GM12878 (cell line): Measurements from ENCODE around the gene DDRGK1. TPM values are rescaled to one million over a fixed set of nuclear protein-coding genes. Genes with fewer than 3 reads are reported as not detected.

Experiments used
- ATAC-seq: fragments of 200-7000 bp; cut with Tn5 transposase; 3 replicates; pipeline ENCODE4 v1.9.1; 2020; ENCODE audit warnings: mild to moderate bottlenecking, moderate library complexity
- BruUV-seq: library from RNA; stranded (reverse); fragments of 400-500 nt; replicated peaks from 2 replicates; lab custom pipeline; 2021; lab: Mats Ljungman, UMichigan
- CTCF ChIA-PET: fragments of 300-600 bp; sonication (Branson Sonifier 250); formaldehyde crosslinking; extraction: SDS; loops from one replicate; lab custom pipeline; 2021; ENCODE audit warnings: inconsistent platforms; lab: Yijun Ruan, JAX
- POLR2A ChIA-PET: fragments of 350-600 bp; formaldehyde crosslinking; extraction: SDS; loops from one replicate; lab custom pipeline; 2021; ENCODE audit warnings: inconsistent platforms; lab: Charles Lee
- RAD21 ChIA-PET: fragments of 300-600 bp; sonication (Branson Sonifier 250); formaldehyde crosslinking; loops from one replicate; lab custom pipeline; 2023; ENCODE audit warnings: antibody characterized with exemption; ENCODE audit not compliant: unreplicated experiment; lab: Charles Lee
- SMC1A ChIA-PET: fragments of 300-600 bp; sonication (Branson Sonifier 250); formaldehyde crosslinking; loops from one replicate; lab custom pipeline; 2023; ENCODE audit not compliant: unreplicated experiment, uncharacterized antibody; lab: Charles Lee
- DNase-seq: peaks from one replicate; pipeline ENCODE4 v3.0.0-alpha.2; 2011; ENCODE audit warnings: low read depth, low spot score
- FAIRE-seq: peaks from 3 replicates; lab custom pipeline; 2011; peaks lifted over from hg19 to GRCh38; lab: Jason Lieb, UNC
- H2AFZ ChIP-seq: 2 replicates; pipeline ENCODE4 v1.6.0; 2011; ENCODE audit warnings: low read depth, low read length, control low read depth; ENCODE audit not compliant: control insufficient read depth
- H3K27ac ChIP-seq: 2 replicates; pipeline ENCODE4 v1.5.1; 2011; ENCODE audit warnings: control low read depth; ENCODE audit not compliant: control insufficient read depth, insufficient read depth
- H3K27me3 ChIP-seq, 2 experiments: replicated peaks in 1 of 2; 2 replicates each; pipeline versions ENCODE4 v1.6.0 to v1.6.1; 2011; ENCODE audit warnings: low read length in 1 of 2; ENCODE audit not compliant: control insufficient read depth in 2 of 2, insufficient read depth in 2 of 2
- H3K36me3 ChIP-seq, 2 experiments: 2 replicates each; pipeline ENCODE4 v1.5.1; 2011; ENCODE audit warnings: low read length in 1 of 2; ENCODE audit not compliant: control insufficient read depth in 2 of 2, insufficient read depth in 2 of 2
- H3K4me1 ChIP-seq: 2 replicates; pipeline ENCODE4 v1.6.1; 2011; ENCODE audit warnings: mild to moderate bottlenecking, low read length, moderate library complexity, mixed read lengths; ENCODE audit not compliant: control insufficient read depth, insufficient read depth
- H3K4me2 ChIP-seq: 2 replicates; pipeline ENCODE4 v1.6.0; 2011; ENCODE audit warnings: control low read depth; ENCODE audit not compliant: control insufficient read depth, insufficient read depth
- H3K4me3 ChIP-seq: fragments of 200-600 bp; sonication (generic); 2 replicates; pipeline ENCODE4 v1.5.1; 2016
- H3K79me2 ChIP-seq: 2 replicates; pipeline ENCODE4 v1.6.0; 2011; ENCODE audit warnings: low read length; ENCODE audit not compliant: control insufficient read depth, insufficient read depth
- H3K9ac ChIP-seq: 2 replicates; pipeline ENCODE4 v1.8.0; 2011; ENCODE audit warnings: low read length, control low read depth, mixed read lengths; ENCODE audit not compliant: control insufficient read depth, insufficient read depth
- H3K9me3 ChIP-seq: replicated peaks from 3 replicates; pipeline ENCODE4 v1.5.1; 2011; ENCODE audit warnings: mild to moderate bottlenecking, low read length; ENCODE audit not compliant: control insufficient read depth, insufficient read depth
- H4K20me1 ChIP-seq: 2 replicates; pipeline ENCODE4 v1.6.0; 2011; ENCODE audit not compliant: control insufficient read depth, insufficient read depth
- BCL11A ChIP-seq: IDR thresholded peaks from 2 replicates; pipeline ENCODE4 v1.6.1; 2011; ENCODE audit warnings: low read depth, low read length
- BRCA1 ChIP-seq: IDR thresholded peaks from 2 replicates; pipeline ENCODE4 v1.6.1; 2011; ENCODE audit warnings: low read depth, low read length, improper control_type of control experiment
- CBX5 ChIP-seq: sonication (generic); IDR thresholded peaks from 2 replicates; pipeline ENCODE4 v1.6.1; 2016; ENCODE audit warnings: low read depth, moderate library complexity, mild to moderate bottlenecking, inconsistent platforms
- CREB1 ChIP-seq: IDR thresholded peaks from 2 replicates; pipeline ENCODE4 v1.6.1; 2012; ENCODE audit warnings: low read depth, mild to moderate bottlenecking, inconsistent platforms
- HDAC6 ChIP-seq: fragments of 200-600 bp; sonication (generic); IDR thresholded peaks from one replicate; pipeline ENCODE4 v1.8.0; 2017; ENCODE audit warnings: antibody characterized with exemption; ENCODE audit not compliant: unreplicated experiment
- JUNB ChIP-seq: IDR thresholded peaks from 2 replicates; pipeline ENCODE4 v1.6.1; 2016; ENCODE audit warnings: antibody characterized with exemption, mild to moderate bottlenecking
- MEF2A ChIP-seq: IDR thresholded peaks from 2 replicates; pipeline ENCODE4 v1.6.1; 2011; ENCODE audit warnings: low read depth, mild to moderate bottlenecking, low read length, moderate library complexity; ENCODE audit not compliant: insufficient read depth
- MYB ChIP-seq: fragments of 150-350 bp; IDR thresholded peaks from 2 replicates; pipeline ENCODE4 v1.6.1; 2014; ENCODE audit warnings: mild to moderate bottlenecking, low read depth, low read length, borderline replicate concordance
- MYC ChIP-seq: IDR thresholded peaks from 2 replicates; pipeline ENCODE4 v1.6.1; 2011; ENCODE audit warnings: mild to moderate bottlenecking, low read length, moderate library complexity, inconsistent platforms; ENCODE audit not compliant: insufficient read depth, insufficient replicate concordance, insufficient read length, severe bottlenecking
- POLR2AphosphoS2 ChIP-seq: IDR thresholded peaks from 2 replicates; pipeline ENCODE4 v1.6.1; 2011; ENCODE audit warnings: low read depth, mild to moderate bottlenecking, low read length, improper control_type of control experiment, moderate library complexity
- RBBP5 ChIP-seq: fragments of 200-600 bp; sonication (generic); conservative IDR thresholded peaks from 2 replicates; pipeline ENCODE4 v1.6.1; 2016
- SREBF2 ChIP-seq: IDR thresholded peaks from 2 replicates; pipeline ENCODE4 v1.6.1; 2012; ENCODE audit warnings: mild to moderate bottlenecking, low read length
- ZNF274 ChIP-seq: IDR thresholded peaks from one replicate; pipeline ENCODE4 v1.8.0; 2011; ENCODE audit not compliant: insufficient read length, insufficient read depth
- WGBS: methylation state at CpG from one replicate; pipeline ENCODE4 v1.1.6; 2016; ENCODE audit warnings: low lambda C conversion rate; ENCODE audit not compliant: insufficient replicate concordance, insufficient coverage; ENCODE audit errors: missing lambda C conversion rate; 5-methylcytosine and 5-hydroxymethylcytosine counted together
- in situ Hi-C: fragments of 300-500 bp; cut with MboI; formaldehyde crosslinking; loops from 9 replicates; pipeline ENCODE4 v1.14.3; 2018; ENCODE audit warnings: mixed read lengths
- intact Hi-C: fragments of 100-400 bp; cut with micrococcal nuclease; formaldehyde crosslinking; loops from one replicate; pipeline ENCODE4 v1.14.2; 2022; ENCODE audit not compliant: unreplicated experiment
- polyA plus RNA-seq, 11 experiments: library from polyadenylated mRNA; depleted of rRNA in 4 of 11; unstranded in 6 of 11; stranded (reverse) in 5 of 11; fragments of >200 nt; fragmentation: Nextera tagmentation in 4 of 11; fragmentation: Illumina TruSeq in 1 of 11; extraction: Ambion mirVana in 4 of 11; extraction: Trizol in 1 of 11; gene quantifications; 1 replicate in 1 of 11; 2 replicates in 10 of 11; pipeline versions ENCODE4 v1.2.1 to v1.2.3, GENCODE V29; 2011 to 2016; ENCODE audit warnings: inconsistent platforms in 2 of 11, missing spikeins in 2 of 11, low read depth in 1 of 11
- total RNA-seq, 4 experiments: library from RNA; depleted of rRNA in 3 of 4; stranded (reverse); fragments of >200 nt in 3 of 4; fragmentation: Illumina TruSeq in 1 of 4; extraction: Trizol in 1 of 4; gene quantifications; 2 replicates each; pipeline versions ENCODE4 v1.2.1 to v1.2.3, GENCODE V29; 2013 to 2021
- TF ChIP-seq, protein P1 (sequence below): IDR thresholded peaks from 2 replicates; pipeline ENCODE4 v1.6.1; 2011; ENCODE audit warnings: mild to moderate bottlenecking, low read depth, low read length, moderate library complexity; ENCODE audit not compliant: insufficient replicate concordance
- TF ChIP-seq, protein P2 (sequence below): IDR thresholded peaks from 2 replicates; pipeline ENCODE4 v1.6.1; 2011; ENCODE audit warnings: low read depth, mild to moderate bottlenecking, low read length, moderate library complexity, borderline replicate concordance; ENCODE audit errors: extremely low read depth
- TF ChIP-seq, protein P3 (sequence below): IDR thresholded peaks from 2 replicates; pipeline ENCODE4 v1.6.1; 2012; ENCODE audit warnings: low read depth, low read length, improper control_type of control experiment

DDRGK1 gene
- total and polyA plus RNA-seq, 10 of the 15 experiments (the other 5 are each of a cell fraction or from before 2014, with no cell fraction given) = 4.0 to 55.2 (median 39.7) TPM

DNA sequence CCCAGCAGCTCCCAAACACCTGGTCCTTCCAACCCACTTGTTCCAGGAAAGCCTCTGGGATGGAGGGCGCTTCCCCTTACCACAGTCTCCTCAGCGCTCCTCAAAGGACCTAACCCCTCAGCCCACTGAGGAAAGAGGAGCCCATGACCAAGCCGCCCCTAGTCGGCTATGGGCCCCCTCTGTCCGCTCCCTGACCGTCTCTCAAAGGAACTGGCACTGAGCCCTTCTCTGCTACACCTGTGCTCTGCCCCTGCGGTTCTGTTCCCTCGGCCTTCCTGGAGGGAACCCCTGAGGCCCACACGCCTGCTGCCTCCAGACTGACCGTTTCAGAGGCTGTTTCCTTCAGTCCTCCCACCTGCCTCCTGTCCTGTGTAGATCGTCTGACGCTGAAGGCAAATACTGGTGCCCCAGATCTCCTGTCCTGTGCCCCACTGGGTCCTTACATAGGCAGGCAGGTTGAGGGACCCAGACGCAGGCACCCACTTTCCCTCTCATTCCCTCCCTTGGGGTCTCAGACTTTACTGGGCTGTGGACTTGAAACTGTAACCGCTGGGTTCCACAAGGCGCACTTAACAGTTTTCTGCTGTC is 36.4 kb upstream of the DDRGK1 start:
- Histone ChIP-seq H3K79me2 (no peaks in the 10 kb centered on the region), H2AFZ (no peak overlapping the region), H4K20me1 (no peaks in the 10 kb centered on the region), H3K4me1 (peaks cover 7% of the 10 kb centered on the region), H3K9ac (no peak overlapping the region), H3K4me3 (no peak overlapping the region), H3K9me3 (no peaks in the 10 kb centered on the region), H3K36me3 (no peaks in the 10 kb centered on the region), H3K27ac (no peak overlapping the region), H3K4me2 (no peak overlapping the region), H3K27me3 (peaks cover 6 to 19% of the 10 kb centered on the region in 2 experiments)
- FAIRE-seq = no peak
- no peak for DNase-seq
- SMC1A ChIA-PET = no interaction called here
- WGBS = 60% methylated on average over 15 of the region's 15 CpGs
- BruUV-seq = no TSS peak
- intact Hi-C loops (no loop called here), in situ Hi-C loops (no loop called here)
- POLR2A ChIA-PET = no interaction called here
- no peak for ATAC-seq
- RAD21 ChIA-PET = no interaction called here
- TF ChIP-seq MYB = no peak
- TF ChIP-seq MEF2A = no peak
- no peak for TF ChIP-seq POLR2AphosphoS2
- TF ChIP-seq ZNF274 = no peak
- no peak for TF ChIP-seq JUNB
- TF ChIP-seq, protein P1, sequence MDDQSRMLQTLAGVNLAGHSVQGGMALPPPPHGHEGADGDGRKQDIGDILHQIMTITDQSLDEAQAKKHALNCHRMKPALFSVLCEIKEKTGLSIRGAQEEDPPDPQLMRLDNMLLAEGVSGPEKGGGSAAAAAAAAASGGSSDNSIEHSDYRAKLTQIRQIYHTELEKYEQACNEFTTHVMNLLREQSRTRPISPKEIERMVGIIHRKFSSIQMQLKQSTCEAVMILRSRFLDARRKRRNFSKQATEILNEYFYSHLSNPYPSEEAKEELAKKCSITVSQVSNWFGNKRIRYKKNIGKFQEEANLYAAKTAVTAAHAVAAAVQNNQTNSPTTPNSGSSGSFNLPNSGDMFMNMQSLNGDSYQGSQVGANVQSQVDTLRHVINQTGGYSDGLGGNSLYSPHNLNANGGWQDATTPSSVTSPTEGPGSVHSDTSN = no peak
- no peak for TF ChIP-seq MYC
- no peak for TF ChIP-seq BCL11A
- no peak for TF ChIP-seq BRCA1
- no peak for TF ChIP-seq CREB1
- no peak for TF ChIP-seq SREBF2
- TF ChIP-seq RBBP5 = no peak
- TF ChIP-seq, protein P2, sequence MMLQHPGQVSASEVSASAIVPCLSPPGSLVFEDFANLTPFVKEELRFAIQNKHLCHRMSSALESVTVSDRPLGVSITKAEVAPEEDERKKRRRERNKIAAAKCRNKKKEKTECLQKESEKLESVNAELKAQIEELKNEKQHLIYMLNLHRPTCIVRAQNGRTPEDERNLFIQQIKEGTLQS = no peak
- TF ChIP-seq, protein P3, sequence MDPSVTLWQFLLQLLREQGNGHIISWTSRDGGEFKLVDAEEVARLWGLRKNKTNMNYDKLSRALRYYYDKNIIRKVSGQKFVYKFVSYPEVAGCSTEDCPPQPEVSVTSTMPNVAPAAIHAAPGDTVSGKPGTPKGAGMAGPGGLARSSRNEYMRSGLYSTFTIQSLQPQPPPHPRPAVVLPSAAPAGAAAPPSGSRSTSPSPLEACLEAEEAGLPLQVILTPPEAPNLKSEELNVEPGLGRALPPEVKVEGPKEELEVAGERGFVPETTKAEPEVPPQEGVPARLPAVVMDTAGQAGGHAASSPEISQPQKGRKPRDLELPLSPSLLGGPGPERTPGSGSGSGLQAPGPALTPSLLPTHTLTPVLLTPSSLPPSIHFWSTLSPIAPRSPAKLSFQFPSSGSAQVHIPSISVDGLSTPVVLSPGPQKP = no peak
- no peak for TF ChIP-seq HDAC6
- no peak for TF ChIP-seq CBX5
- CTCF ChIA-PET = interaction anchor here (0.9 kb wide), 1 partner anchor 8 kb away, joined by 3 read pairs; no protein-coding TSS in a partner anchor
